Hippocampal formation (tissue), 2 donors: ENCODE results near the gene CCDC154.

ENCODE experiments used
- DNase-seq, 2 donors: peaks; one replicate each; lab custom pipeline; 2025; lab: John Stamatoyannopoulos, UW

The CCDC154 gene

DNA sequence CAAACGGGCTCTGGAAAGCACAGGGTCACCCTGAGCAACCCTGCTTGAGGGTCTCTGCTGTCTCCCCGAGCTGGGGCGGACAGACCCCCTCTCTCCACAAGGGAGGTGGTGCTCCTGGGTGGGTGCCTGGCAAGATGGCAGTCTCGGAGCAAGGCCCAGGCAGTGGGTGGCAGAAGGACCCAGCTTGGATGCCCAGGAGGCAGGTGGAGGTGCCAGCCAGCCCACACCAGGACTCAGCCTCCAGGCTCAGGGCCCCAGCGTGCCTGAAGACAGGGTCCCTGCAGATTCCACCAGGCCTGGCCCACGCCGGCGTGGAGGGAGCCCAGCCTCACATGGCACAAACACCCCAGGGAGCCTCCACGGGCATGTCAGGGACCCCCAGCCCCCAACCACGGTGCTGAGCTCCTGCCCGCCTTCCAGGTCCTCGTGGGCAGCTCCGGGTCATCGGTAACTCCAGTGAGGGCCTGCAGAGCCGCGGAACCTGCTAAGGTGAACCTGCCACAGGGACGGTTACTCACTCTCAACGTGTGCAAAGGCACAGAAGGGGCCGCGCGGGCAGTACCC, 50.7 kb downstream of the CCDC154 start:
- DNase-seq = no peak

DNA sequence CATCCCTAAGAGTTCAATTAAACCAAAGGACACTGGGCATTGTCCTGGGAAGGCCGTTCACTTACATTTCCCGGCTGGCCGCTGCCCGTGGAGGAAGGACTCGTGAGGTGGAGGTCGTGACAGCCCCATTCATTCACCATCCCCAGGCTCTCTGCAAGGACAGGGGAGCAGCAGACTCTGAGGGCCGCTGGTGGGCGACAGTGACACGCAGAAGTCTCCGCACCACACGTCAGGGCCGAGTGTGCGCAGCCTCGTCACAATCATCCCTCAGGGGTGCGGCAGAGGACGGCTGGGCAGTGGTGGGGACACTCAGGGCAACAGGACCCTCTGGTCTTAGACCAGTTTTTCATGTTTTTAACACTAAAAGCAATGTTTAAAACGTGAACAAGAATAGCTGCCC, 51.5 kb downstream of the CCDC154 start:
- DNase-seq = no peak

GRCh38 chr16:1390239-1390779, 54.0 kb downstream of the CCDC154 start:
- DNase-seq = no peak

DNA sequence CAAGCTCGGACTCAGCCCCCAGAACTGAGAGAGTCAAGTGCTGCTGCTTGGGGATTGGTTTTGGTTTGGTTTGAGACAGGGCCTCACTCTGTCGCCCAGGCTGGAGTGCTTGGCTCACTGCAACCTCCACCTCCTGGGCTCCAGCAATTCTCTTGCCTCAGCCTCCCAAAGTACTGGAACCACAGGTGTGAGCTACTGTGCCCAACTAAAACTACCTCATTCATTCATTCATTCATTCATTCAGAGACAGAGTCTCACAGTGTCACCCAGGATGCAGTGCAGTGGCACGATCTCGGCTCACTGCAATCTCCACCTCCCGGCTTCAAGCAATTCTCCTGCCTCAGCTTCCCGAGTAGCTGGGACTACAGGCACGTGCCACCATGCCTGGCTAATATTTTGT, 54.6 kb downstream of the CCDC154 start:
- no peak for DNase-seq

- no peak for DNase-seq
These were observed 57.0 kb downstream of the CCDC154 start for GRCh38 chr16:1387331-1387730.

DNA sequence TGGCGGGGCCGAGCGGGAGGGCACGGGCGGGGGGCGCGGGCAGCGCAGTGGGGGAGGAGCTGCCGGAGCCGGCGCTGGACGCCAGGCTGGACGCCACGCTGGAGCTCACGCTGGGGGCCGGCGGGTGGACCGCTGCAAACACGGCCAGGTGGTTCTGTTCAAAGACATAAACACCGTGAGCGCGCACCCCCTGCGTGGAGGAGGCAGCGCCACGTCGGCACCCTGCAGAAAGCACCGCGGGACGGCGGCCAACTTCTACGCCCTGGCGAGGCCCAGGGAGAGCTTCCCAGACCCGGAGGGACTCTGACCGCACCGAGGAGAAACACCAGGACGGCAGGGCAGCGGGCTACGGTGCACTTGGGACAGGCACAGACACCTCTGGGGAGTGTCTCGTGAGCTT, 59.1 kb downstream of the CCDC154 start:
- DNase-seq = no peak
